Endothelial cell of umbilical vein (primary cell): ENCODE measurements around the gene BRSK1. TPM values are rescaled to one million over a fixed set of nuclear protein-coding genes. Genes with fewer than 3 reads are reported as not detected.

Experiments
- BruUV-seq: library from RNA; stranded (reverse); fragments of 400-500 nt; replicated peaks from 2 replicates; lab custom pipeline; 2021; lab: Mats Ljungman, UMichigan
- CTCF ChIA-PET: fragments of 300-600, 350-600 bp; sonication (Branson Sonifier 250); formaldehyde crosslinking; loops from one replicate; lab custom pipeline; 2021; ENCODE audit warnings: antibody characterized with exemption, inconsistent platforms; lab: Charles Lee
- POLR2A ChIA-PET: fragments of 300-600, 350-600 bp; sonication (Branson Sonifier 250); formaldehyde crosslinking; loops from one replicate; lab custom pipeline; 2021; ENCODE audit warnings: antibody characterized with exemption, inconsistent platforms; lab: Charles Lee
- DNase-seq: peaks from one replicate; pipeline ENCODE4 v3.0.0-alpha.2; 2011; ENCODE audit warnings: low read depth, low spot score
- FAIRE-seq: peaks from 2 replicates; lab custom pipeline; 2011; peaks lifted over from hg19 to GRCh38; lab: Jason Lieb, UNC
- H2AFZ ChIP-seq: 2 replicates; pipeline ENCODE4 v1.6.0; 2012; ENCODE audit warnings: low read depth, low read length, control low read depth, inconsistent platforms
- H3K27ac ChIP-seq: 2 replicates; pipeline ENCODE4 v1.5.1; 2011; ENCODE audit warnings: low read depth, mild to moderate bottlenecking, control low read depth, low read length, moderate library complexity; ENCODE audit not compliant: insufficient read depth
- H3K27me3 ChIP-seq, 2 experiments: 2 replicates each; pipeline versions ENCODE4 v1.6.0 to v1.6.1; 2011; ENCODE audit warnings: low read length in 2 of 2, mixed read lengths in 1 of 2; ENCODE audit not compliant: control insufficient read depth in 2 of 2, insufficient read depth in 2 of 2
- H3K36me3 ChIP-seq, 2 experiments: 2 replicates in 1 of 2; 3 replicates in 1 of 2; pipeline ENCODE4 v1.5.1; 2011; ENCODE audit warnings: low read length in 2 of 2, mild to moderate bottlenecking in 1 of 2, moderate library complexity in 1 of 2; ENCODE audit not compliant: control insufficient read depth in 2 of 2, insufficient read depth in 2 of 2; ENCODE audit errors: extremely low read depth in 1 of 2
- H3K4me1 ChIP-seq: 3 replicates; pipeline ENCODE4 v1.5.1; 2011; ENCODE audit warnings: mild to moderate bottlenecking, low read length; ENCODE audit not compliant: control insufficient read depth, insufficient read depth; ENCODE audit errors: extremely low read depth
- H3K4me2 ChIP-seq: 2 replicates; pipeline ENCODE4 v1.6.1; 2011; ENCODE audit warnings: low read length, control low read depth, mixed read lengths; ENCODE audit not compliant: insufficient read depth
- H3K4me3 ChIP-seq, 3 experiments: fragments of 200-600 bp in 1 of 3; sonication (generic), shearing (Covaris generic) in 1 of 3; replicated peaks in 1 of 3; 2 replicates each; pipeline ENCODE4 v1.5.1; 2011 to 2016; ENCODE audit warnings: control low read depth in 3 of 3, low read length in 3 of 3, mild to moderate bottlenecking in 2 of 3, inconsistent platforms in 1 of 3, low read depth in 1 of 3, moderate library complexity in 1 of 3; ENCODE audit not compliant: insufficient read depth in 1 of 3
- H3K79me2 ChIP-seq: 2 replicates; pipeline ENCODE4 v1.6.0; 2012; ENCODE audit warnings: low read length, inconsistent platforms; ENCODE audit not compliant: control insufficient read depth, insufficient read depth
- H3K9ac ChIP-seq: replicated peaks from 2 replicates; pipeline ENCODE3; 2011; ENCODE audit warnings: low read length, control low read depth; ENCODE audit not compliant: insufficient read depth; ENCODE audit errors: extremely low read depth
- H3K9me1 ChIP-seq: replicated peaks from 3 replicates; pipeline ENCODE4 v1.6.0; 2011; ENCODE audit warnings: mild to moderate bottlenecking, low read length; ENCODE audit not compliant: control insufficient read depth, insufficient read depth; ENCODE audit errors: extremely low read depth
- H3K9me3 ChIP-seq: replicated peaks from 2 replicates; pipeline ENCODE4 v1.5.1; 2012; ENCODE audit warnings: low read length, inconsistent platforms; ENCODE audit not compliant: control insufficient read depth, insufficient read depth
- H4K20me1 ChIP-seq: replicated peaks from 2 replicates; pipeline ENCODE3; 2011; ENCODE audit warnings: mild to moderate bottlenecking, low read length; ENCODE audit not compliant: control insufficient read depth, insufficient read depth; ENCODE audit errors: extremely low read depth
- EZH2 ChIP-seq: IDR thresholded peaks from 2 replicates; pipeline ENCODE4 v1.6.1; 2012; ENCODE audit warnings: borderline replicate concordance, low read depth, mild to moderate bottlenecking, moderate library complexity, low read length, inconsistent platforms; ENCODE audit not compliant: severe bottlenecking
- FOS ChIP-seq: IDR thresholded peaks from 2 replicates; pipeline ENCODE4 v1.6.1; 2011; ENCODE audit warnings: mild to moderate bottlenecking, low read length, moderate library complexity, borderline replicate concordance; ENCODE audit not compliant: insufficient read depth
- GATA2 ChIP-seq: IDR thresholded peaks from 2 replicates; pipeline ENCODE4 v1.7.0; 2011; ENCODE audit warnings: low read depth, mild to moderate bottlenecking, moderate library complexity, mixed read lengths, low read length; ENCODE audit not compliant: insufficient read length, insufficient read depth
- JUN ChIP-seq: IDR thresholded peaks from 2 replicates; pipeline ENCODE4 v1.6.1; 2011; ENCODE audit warnings: borderline replicate concordance, low read depth; ENCODE audit not compliant: insufficient read length, insufficient read depth
- MYC ChIP-seq: IDR thresholded peaks from one replicate; pipeline ENCODE4 v1.6.1; 2011; ENCODE audit warnings: mild to moderate bottlenecking, low read depth, low read length
- POLR2A ChIP-seq: IDR thresholded peaks from 2 replicates; pipeline ENCODE4 v1.6.1; 2012; ENCODE audit warnings: low read depth, mild to moderate bottlenecking, control low read depth, low read length
- POLR2AphosphoS5 ChIP-seq: IDR thresholded peaks from 2 replicates; pipeline ENCODE4 v1.6.1; 2012; ENCODE audit warnings: low read depth, mild to moderate bottlenecking, control low read depth, low read length, moderate library complexity; ENCODE audit not compliant: insufficient read depth
- dilution Hi-C: fragments of 300-500 bp; cut with MboI; formaldehyde crosslinking; loops from one replicate; pipeline ENCODE4 v1.15.0; 2019; ENCODE audit warnings: low sequenced_read_pairs; ENCODE audit not compliant: extremely low pct_ligation_motif_present
- intact Hi-C: fragments of 100-400 bp; cut with micrococcal nuclease; formaldehyde crosslinking; loops from one replicate; pipeline ENCODE4 v1.10.0; 2022
- polyA plus RNA-seq, 4 experiments: library from polyadenylated mRNA; depleted of rRNA in 3 of 4; stranded (reverse) in 3 of 4; unstranded in 1 of 4; fragments of >200 nt; gene quantifications; 2 replicates each; pipeline versions ENCODE4 v1.2.1 to v1.2.3, GENCODE V29; 2011 to 2012; ENCODE audit warnings: missing spikeins in 1 of 4
- total RNA-seq: library from RNA; stranded (reverse); gene quantifications from 2 replicates; pipeline ENCODE4 v1.2.3, GENCODE V29; 2021
- TF ChIP-seq, protein P1 (sequence below), 2 donors: IDR thresholded peaks; 1 replicate in 1 of 2; 2 replicates in 1 of 2; pipeline ENCODE4 v1.5.1; 2011; ENCODE audit warnings: low read length in 2 of 2, mild to moderate bottlenecking in 2 of 2, moderate library complexity in 2 of 2, control low read depth in 1 of 2, inconsistent platforms in 1 of 2, low read depth in 1 of 2; ENCODE audit not compliant: insufficient read depth in 1 of 2; ENCODE audit errors: extremely low read depth in 1 of 2
- TF ChIP-seq, protein P2 (sequence below): IDR thresholded peaks from 2 replicates; pipeline ENCODE4 v1.6.1; 2011; ENCODE audit not compliant: insufficient read depth, insufficient read length

The BRSK1 gene
- total and polyA plus RNA-seq, 2 donors (not counting 3 experiments of a cell fraction or from before 2014, with no cell fraction given) = 0.33 to 0.44 TPM

- H3K27me3 ChIP-seq = peaks cover 26 to 31% of the 10 kb centered on the region in 2 experiments
- H3K4me2 ChIP-seq = peak overlapping the region; percentile 73
- H4K20me1 ChIP-seq = no peaks in the 10 kb centered on the region
- H3K9me1 ChIP-seq = no peaks in the 10 kb centered on the region
- no peak for FAIRE-seq
- dilution Hi-C loops = no loop called here
- no TSS peak for BruUV-seq
- no peak overlapping the region for H3K27ac ChIP-seq
- ChIA-PET POLR2A (interaction anchor here (0.7 kb wide), 1 partner anchor 54 kb away, joined by 3 read pairs; the partner anchor contains the start of gene UBE2S), CTCF (interaction anchor here (0.8 to 1.0 kb wide), 2 partner anchors 14 to 65 kb away, joined by 3 read pairs; partner anchors contain the start of gene KMT5C)
- no peaks in the 10 kb centered on the region for H3K9me3 ChIP-seq
- H2AFZ ChIP-seq = peak overlapping the region; percentile 84
- H3K36me3 ChIP-seq = no peaks in the 10 kb centered on the region
- H3K79me2 ChIP-seq = no peaks in the 10 kb centered on the region
- intact Hi-C loops = loop anchor here (1.0 kb wide), 1 partner anchor 14 kb away; the partner anchor contains the start of gene KMT5C
- H3K4me3 ChIP-seq = peak overlapping the region in 2 of 3 experiments; percentile 8 to 26
- no peak overlapping the region for H3K9ac ChIP-seq
- TF ChIP-seq EZH2 (peak; percentile 53), JUN (no peak), POLR2A (no peak), GATA2 (no peak), FOS (no peak), POLR2AphosphoS5 (no peak), MYC (no peak)
- TF ChIP-seq, protein P1, sequence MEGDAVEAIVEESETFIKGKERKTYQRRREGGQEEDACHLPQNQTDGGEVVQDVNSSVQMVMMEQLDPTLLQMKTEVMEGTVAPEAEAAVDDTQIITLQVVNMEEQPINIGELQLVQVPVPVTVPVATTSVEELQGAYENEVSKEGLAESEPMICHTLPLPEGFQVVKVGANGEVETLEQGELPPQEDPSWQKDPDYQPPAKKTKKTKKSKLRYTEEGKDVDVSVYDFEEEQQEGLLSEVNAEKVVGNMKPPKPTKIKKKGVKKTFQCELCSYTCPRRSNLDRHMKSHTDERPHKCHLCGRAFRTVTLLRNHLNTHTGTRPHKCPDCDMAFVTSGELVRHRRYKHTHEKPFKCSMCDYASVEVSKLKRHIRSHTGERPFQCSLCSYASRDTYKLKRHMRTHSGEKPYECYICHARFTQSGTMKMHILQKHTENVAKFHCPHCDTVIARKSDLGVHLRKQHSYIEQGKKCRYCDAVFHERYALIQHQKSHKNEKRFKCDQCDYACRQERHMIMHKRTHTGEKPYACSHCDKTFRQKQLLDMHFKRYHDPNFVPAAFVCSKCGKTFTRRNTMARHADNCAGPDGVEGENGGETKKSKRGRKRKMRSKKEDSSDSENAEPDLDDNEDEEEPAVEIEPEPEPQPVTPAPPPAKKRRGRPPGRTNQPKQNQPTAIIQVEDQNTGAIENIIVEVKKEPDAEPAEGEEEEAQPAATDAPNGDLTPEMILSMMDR (IDR thresholded peaks at IDR 0.05; ENCODE audit: extremely low read depth in 1 of 2, insufficient read depth in 1 of 2, low read depth in 1 of 2, low read length in 2 of 2) = no peak
- TF ChIP-seq, protein P2, sequence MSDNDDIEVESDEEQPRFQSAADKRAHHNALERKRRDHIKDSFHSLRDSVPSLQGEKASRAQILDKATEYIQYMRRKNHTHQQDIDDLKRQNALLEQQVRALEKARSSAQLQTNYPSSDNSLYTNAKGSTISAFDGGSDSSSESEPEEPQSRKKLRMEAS = no peak
- H3K4me1 ChIP-seq = peaks cover 4% of the 10 kb centered on the region
- no peak for DNase-seq
Measured at GRCh38 chr19:55353356-55353802, 69.6 kb downstream of the BRSK1 start.
